Measurements from ENCODE around the gene MDFIC2. TPM values are rescaled to one million over a fixed set of nuclear protein-coding genes. Genes with fewer than 3 reads are reported as not detected.

The MDFIC2 gene
- total RNA-seq, 1 donor: not detected

DNA sequence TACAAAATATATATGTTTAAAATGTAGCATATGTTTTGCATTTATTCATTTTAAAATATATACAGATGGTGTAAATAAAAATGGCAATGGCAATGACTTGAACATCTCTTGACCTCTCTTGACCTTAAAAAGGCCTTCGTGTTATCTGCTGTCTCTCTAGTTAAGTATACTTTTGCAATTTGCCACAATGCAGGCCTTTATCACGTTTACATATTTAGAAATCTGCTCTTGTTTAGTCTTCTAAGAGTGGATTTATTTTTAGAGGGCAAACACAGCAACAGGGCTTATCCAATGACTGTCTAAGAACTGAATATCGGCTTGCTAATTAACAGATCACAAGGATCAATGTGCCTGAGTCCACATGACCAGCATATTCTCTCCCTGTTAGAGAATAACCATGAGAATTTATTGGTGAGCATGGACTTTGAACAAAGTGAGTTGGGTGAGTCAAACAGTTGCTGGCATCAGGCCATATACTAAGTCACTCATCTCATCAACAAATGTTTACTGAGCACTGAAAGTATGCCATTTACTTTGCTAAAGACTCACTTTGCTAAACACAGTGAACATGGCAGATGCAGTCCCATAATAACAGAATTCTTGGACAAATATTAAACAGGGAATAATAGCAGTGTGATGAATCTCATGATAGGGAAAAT lies 48.2 kb downstream of the MDFIC2 start:
- TF ChIP-seq, protein P1, sequence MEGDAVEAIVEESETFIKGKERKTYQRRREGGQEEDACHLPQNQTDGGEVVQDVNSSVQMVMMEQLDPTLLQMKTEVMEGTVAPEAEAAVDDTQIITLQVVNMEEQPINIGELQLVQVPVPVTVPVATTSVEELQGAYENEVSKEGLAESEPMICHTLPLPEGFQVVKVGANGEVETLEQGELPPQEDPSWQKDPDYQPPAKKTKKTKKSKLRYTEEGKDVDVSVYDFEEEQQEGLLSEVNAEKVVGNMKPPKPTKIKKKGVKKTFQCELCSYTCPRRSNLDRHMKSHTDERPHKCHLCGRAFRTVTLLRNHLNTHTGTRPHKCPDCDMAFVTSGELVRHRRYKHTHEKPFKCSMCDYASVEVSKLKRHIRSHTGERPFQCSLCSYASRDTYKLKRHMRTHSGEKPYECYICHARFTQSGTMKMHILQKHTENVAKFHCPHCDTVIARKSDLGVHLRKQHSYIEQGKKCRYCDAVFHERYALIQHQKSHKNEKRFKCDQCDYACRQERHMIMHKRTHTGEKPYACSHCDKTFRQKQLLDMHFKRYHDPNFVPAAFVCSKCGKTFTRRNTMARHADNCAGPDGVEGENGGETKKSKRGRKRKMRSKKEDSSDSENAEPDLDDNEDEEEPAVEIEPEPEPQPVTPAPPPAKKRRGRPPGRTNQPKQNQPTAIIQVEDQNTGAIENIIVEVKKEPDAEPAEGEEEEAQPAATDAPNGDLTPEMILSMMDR (IDR thresholded peaks at IDR 0.05; ENCODE audit: insufficient read depth, low read length): no peak
- no peak overlapping the region for H3K4me3 ChIP-seq (ENCODE audit: low read depth, low read length)
- peak; percentile 19 for DNase-seq (ENCODE audit: low read depth)

DNA sequence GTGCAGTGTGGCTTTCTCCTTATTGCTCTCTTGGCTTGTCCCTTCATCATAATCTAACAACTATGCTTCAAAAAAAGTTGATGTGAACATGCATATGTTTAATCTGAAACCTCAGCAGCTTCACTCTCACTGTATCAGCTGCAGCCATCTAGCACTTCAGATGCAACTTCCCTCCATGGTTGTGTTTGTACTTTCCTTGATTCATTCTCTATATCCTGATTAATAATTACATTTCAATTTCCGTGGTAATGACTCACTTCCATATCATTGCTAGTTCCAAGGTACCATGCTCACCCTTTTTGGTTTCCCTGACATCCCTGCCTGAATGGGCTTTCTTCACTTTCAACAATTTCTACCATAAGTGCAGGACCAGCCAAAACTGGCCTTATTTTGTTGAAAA lies 51.2 kb downstream of the MDFIC2 start:
- peak; percentile 7 for DNase-seq (ENCODE audit: low read depth)
- TF ChIP-seq, protein P1 (IDR thresholded peaks at IDR 0.05; ENCODE audit: insufficient read depth, low read length): no peak
- no peak overlapping the region for H3K4me3 ChIP-seq (ENCODE audit: low read depth, low read length)

DNA sequence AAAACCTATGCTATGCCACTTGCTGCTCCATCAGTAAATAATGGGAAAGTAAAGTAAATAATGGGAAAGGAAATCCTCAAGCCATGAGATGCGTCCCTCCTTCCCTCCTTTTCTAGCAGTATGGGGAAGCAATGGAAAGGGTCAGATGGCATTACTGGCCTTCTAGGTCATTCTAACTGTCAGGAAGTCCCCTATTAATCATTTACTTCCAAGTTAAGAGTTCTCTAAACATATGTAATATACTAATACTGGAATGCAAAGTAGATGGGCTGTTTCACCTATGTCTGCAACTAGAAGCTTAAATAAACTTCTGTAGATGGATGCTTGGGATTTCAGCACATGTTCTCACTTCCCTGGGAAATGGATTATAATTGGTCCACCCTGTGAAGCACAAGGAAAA lies 55.9 kb downstream of the MDFIC2 start:
- DNase-seq (ENCODE audit: low read depth): no peak
- H3K4me3 ChIP-seq (ENCODE audit: low read depth, low read length): no peak overlapping the region
- TF ChIP-seq, protein P1 (IDR thresholded peaks at IDR 0.05; ENCODE audit: insufficient read depth, low read length): no peak

DNA sequence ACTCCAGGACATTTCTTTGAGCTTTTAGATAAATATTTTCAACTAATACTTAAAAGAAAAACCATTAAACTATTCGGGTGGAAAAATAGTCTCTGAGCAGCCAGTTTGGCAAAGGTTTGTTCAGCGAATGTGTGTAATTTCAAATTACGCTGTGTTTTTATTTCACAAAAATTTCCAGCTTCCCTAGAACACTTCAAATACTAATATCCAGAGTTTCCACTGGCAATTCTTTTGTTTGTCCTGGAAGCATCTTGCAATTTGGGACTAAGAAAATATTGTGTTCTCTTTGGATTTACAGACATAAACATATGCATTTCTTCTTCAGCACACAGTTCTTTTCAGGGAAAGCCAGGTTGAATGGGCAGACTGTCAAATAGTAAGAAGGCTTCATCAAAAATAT lies 61.9 kb downstream of the MDFIC2 start:
- DNase-seq (ENCODE audit: low read depth): no peak
- TF ChIP-seq, protein P1 (IDR thresholded peaks at IDR 0.05; ENCODE audit: insufficient read depth, low read length): no peak
- no peak overlapping the region for H3K4me3 ChIP-seq (ENCODE audit: low read depth, low read length)

DNA sequence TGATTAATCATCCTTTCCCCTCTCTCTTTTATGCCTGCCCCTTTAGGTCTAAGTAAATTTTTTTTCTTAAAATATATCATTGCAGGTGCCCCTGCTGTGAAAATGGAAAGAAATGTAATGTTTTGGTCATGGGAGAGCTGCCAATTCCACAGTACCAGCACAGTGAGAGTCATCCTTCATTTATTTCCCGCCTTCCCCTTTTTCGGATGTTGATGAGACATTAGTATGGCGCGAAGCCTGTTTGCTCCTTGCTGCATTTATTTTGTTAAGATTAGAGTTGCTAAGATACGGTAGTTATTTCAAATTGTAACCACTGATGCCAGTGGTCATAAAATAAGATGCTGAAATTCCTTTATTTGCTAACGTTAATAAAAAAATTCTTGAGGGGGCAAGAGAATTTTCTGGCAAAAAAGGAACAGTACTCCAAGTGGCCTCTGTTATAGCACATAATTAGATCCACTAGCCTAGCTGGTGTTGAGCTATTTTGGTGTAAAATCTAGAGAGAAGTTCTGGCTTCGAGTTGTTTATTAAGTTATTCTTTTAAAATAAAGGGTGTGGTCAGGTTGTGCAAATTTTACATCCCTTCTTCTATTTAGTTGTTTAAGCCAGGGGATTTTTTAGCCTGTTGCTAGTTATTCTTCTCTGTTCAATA lies 62.8 kb downstream of the MDFIC2 start:
- H3K4me3 ChIP-seq (ENCODE audit: low read depth, low read length): no peak overlapping the region
- peak; percentile 67 for DNase-seq (ENCODE audit: low read depth)
- TF ChIP-seq, protein P1 (IDR thresholded peaks at IDR 0.05; ENCODE audit: insufficient read depth, low read length): no peak

DNA sequence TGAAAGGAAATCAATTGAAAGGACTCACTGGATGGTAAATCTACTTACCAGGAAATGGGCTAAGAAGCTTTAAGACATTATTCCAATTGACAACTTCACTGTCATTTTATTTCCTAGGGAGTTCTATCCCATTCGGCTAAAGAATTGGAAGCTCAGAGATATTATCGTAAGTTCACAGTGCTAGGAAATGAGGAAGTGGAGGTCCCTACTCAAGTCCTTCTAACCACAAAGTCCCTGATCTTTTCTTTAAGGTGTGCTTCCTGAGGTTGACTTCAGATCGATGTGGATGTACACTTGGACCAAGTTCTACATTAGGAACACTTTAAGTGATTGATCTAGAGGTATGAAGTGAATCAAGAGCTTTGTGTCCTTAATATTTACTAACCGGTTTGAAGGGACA lies 63.6 kb downstream of the MDFIC2 start:
- TF ChIP-seq, protein P1 (IDR thresholded peaks at IDR 0.05; ENCODE audit: insufficient read depth, low read length): no peak
- H3K4me3 ChIP-seq (ENCODE audit: low read depth, low read length): no peak overlapping the region
- DNase-seq (ENCODE audit: low read depth): no peak
